Adrenal gland (tissue), 12 donors: ENCODE measurements around the gene FEM1A. TPM values are rescaled to one million over a fixed set of nuclear protein-coding genes. Genes with fewer than 3 reads are reported as not detected.
"Not testable (repeated sequence)": the region's sequence is repeated elsewhere in the genome, so short reads cannot be mapped to it uniquely, and the experiment has no call there.

ENCODE experiments used
- DNase-seq, 7 donors: peaks; one replicate each; pipeline ENCODE4 v3.0.0-alpha.2; 2019 to 2020
- H3K27ac ChIP-seq, 5 donors: fragments of 200-600 bp; sonication (generic) in 4 of 5; 1 replicate in 3 of 5; 2 replicates in 2 of 5; pipeline versions ENCODE4 v1.5.1 to v1.8.0; 2016 to 2020; ENCODE audit warnings: mild to moderate bottlenecking in 1 of 5
- H3K27me3 ChIP-seq: fragments of 200-600 bp; 2 replicates; pipeline ENCODE4 v1.8.0; 2021
- H3K36me3 ChIP-seq, 2 donors: fragments of 200-600 bp; replicated peaks in 1 of 2; 1 replicate in 1 of 2; 2 replicates in 1 of 2; pipeline versions ENCODE4 v1.5.1 to v1.8.0; 2018 to 2022
- H3K4me1 ChIP-seq, 2 donors: fragments of 200-600 bp; replicated peaks in 1 of 2; 1 replicate in 1 of 2; 2 replicates in 1 of 2; pipeline versions ENCODE4 v1.5.1 to v1.8.0; 2018 to 2021
- H3K4me3 ChIP-seq, 4 donors: fragments of 200-600 bp; sonication (generic) in 3 of 4; one replicate each; pipeline ENCODE4 v1.5.1; 2016 to 2018
- H3K9me3 ChIP-seq, 3 donors: fragments of 200-600 bp; sonication (generic) in 1 of 3; replicated peaks in 1 of 3; 1 replicate in 2 of 3; 2 replicates in 1 of 3; pipeline versions ENCODE4 v1.5.1 to v1.8.0; 2016 to 2021
- POLR2A ChIP-seq, 2 donors: fragments of 450-650 bp; IDR thresholded peaks; one replicate each; pipeline ENCODE4 v1.6.1; 2017; ENCODE audit warnings: antibody characterized with exemption in 2 of 2, mild to moderate bottlenecking in 2 of 2, moderate library complexity in 1 of 2
- WGBS, 4 donors: extraction: QIAGEN DNeasy Blood & Tissue Kit in 2 of 4; methylation state at CpG; one replicate each; pipeline versions ENCODE4 v1.1.5 to v1.1.7; 2013 to 2017; 5-methylcytosine and 5-hydroxymethylcytosine counted together
- intact Hi-C, 2 donors: fragments of 100-400 bp; cut with DNase I; formaldehyde crosslinking; loops; one replicate each; pipeline versions ENCODE4 v1.14.1 to v1.15.0; 2022 to 2023
- polyA plus RNA-seq, 3 donors: library from polyadenylated mRNA; stranded (reverse); fragments of 200-250 nt in 2 of 3; fragments of 350-450 nt in 1 of 3; fragmentation: Illumina TruSeq in 1 of 3; extraction: RNeasy Lipid Tissue Mini Kit (QIAGEN cat#74804) in 1 of 3; gene quantifications; one replicate each; pipeline ENCODE4 v1.2.3, GENCODE V29; 2013 to 2014
- total RNA-seq, 9 donors: library from RNA; depleted of rRNA in 4 of 9; stranded (reverse); fragments of >200 nt in 4 of 9; fragments of 120-200 nt in 1 of 9; fragmentation: NEBNext Ultra II Directional in 1 of 9; extraction: Animal tissue kit (Norgen Biotek cat#: 25700) in 1 of 9; gene quantifications; one replicate each; pipeline versions ENCODE4 v1.1.0 to v1.2.4, GENCODE V29; 2013 to 2023
- TF ChIP-seq, protein P1 (sequence below), 6 experiments: fragments of 450-650 bp in 4 of 6; fragments of 200-600 bp in 2 of 6; sonication (generic) in 1 of 6; IDR thresholded peaks; 1 replicate in 5 of 6; 2 replicates in 1 of 6; pipeline versions ENCODE4 v1.5.1 to v1.8.0; 2016 to 2021; ENCODE audit warnings: antibody characterized with exemption in 6 of 6, mild to moderate bottlenecking in 2 of 6, moderate library complexity in 1 of 6
- donor health status: healthy with polysubstance abuse.
- donor health status: Bipolar disorder and iron deficiency.
- donor health status: DM: yes; HTN: yes; CAD: no.
- donor health status: DM: no; HTN: no; CAD: no.
- donor health status: DM: no; HTN: no; CAD: no.
- donor health status: DM: yes; HTN: yes; CAD: no.

The FEM1A gene
- total and polyA plus RNA-seq, 12 donors, result 3.6 to 25.8 (median 13.3) TPM

DNA sequence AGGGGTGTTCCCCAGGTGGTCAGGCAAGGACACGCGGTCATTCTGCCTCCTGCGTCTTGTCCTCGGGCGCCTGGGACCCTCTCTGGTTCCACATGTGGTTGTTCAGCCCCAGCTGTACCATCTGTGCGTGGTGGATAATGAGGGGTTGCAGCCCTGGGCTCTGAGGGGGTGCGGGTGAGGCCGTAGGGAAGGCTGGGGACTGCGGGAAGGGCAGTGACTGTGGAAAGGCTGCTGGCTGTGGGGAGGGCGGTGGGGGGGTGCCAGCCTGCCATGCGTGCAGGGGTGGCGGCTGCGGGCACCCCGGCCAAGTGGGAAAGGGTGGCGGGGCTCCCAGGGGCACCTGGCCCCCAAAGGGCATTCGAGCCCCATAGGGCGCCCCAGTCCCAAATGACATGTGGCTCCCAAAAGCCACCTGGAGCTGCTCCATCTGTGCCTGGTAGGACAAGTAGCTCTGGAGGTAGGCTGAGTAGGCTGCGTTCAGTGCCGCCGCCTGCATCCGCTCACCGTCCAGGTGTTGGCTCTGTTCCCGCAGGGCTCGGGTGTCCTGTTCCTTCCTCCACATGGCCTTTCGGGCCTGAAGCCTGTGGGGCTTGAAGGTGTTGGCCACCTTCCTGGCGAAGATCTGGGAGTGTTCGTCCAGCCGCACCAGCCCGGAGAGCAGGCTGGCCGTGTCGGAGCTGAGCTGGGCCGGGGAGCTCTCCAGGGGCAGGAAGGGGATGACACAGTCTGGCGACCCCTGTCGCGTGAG lies 24.8 kb downstream of the FEM1A start:
- H3K27me3 ChIP-seq, result no peaks in the 10 kb centered on the region
- H3K9me3 ChIP-seq, result no peaks in the 10 kb centered on the region
- WGBS, 4 donors, result 93 to 95% (median 94%) methylated on average over 21 to 35 of the region's 35 CpGs
- peak overlapping the region in 1 of 4 donors; percentile 35 for H3K4me3 ChIP-seq
- TF ChIP-seq POLR2A (IDR thresholded peaks at IDR 0.05), result no peak
- peak overlapping the region in 1 of 5 donors; percentile 46 for H3K27ac ChIP-seq
- DNase-seq, result no peak
- intact Hi-C loops, result no loop called here
- H3K36me3 ChIP-seq, result peaks cover 0 to 17% of the 10 kb centered on the region in 2 donors
- H3K4me1 ChIP-seq, result peaks cover 6 to 11% of the 10 kb centered on the region in 2 donors

DNA sequence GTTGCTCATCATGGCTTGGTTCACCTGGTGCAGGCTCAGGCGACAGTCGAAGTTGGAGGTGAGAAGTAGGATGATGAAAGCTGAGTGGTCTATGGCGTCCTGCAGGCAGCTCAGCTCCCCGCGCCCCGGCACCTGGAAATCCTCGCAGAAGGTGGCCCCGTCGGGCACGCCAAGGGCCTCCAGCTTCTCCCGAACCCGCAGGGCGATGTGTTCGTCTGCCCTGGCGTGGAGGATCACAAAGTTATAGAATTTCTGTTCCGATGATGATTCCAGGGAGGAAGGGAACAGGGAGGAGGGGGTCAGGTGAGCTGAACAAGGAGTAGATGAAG lies 25.4 kb downstream of the FEM1A start:
- Histone ChIP-seq H3K27ac (no peak overlapping the region), H3K27me3 (no peaks in the 10 kb centered on the region), H3K36me3 (peaks cover 0 to 17% of the 10 kb centered on the region in 2 donors), H3K4me1 (peaks cover 6 to 11% of the 10 kb centered on the region in 2 donors), H3K4me3 (no peak overlapping the region), H3K9me3 (no peaks in the 10 kb centered on the region)
- DNase-seq, result no peak
- TF ChIP-seq, protein P1, sequence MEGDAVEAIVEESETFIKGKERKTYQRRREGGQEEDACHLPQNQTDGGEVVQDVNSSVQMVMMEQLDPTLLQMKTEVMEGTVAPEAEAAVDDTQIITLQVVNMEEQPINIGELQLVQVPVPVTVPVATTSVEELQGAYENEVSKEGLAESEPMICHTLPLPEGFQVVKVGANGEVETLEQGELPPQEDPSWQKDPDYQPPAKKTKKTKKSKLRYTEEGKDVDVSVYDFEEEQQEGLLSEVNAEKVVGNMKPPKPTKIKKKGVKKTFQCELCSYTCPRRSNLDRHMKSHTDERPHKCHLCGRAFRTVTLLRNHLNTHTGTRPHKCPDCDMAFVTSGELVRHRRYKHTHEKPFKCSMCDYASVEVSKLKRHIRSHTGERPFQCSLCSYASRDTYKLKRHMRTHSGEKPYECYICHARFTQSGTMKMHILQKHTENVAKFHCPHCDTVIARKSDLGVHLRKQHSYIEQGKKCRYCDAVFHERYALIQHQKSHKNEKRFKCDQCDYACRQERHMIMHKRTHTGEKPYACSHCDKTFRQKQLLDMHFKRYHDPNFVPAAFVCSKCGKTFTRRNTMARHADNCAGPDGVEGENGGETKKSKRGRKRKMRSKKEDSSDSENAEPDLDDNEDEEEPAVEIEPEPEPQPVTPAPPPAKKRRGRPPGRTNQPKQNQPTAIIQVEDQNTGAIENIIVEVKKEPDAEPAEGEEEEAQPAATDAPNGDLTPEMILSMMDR (IDR thresholded peaks at IDR 0.05), result no peak
- no peak for TF ChIP-seq POLR2A (IDR thresholded peaks at IDR 0.05)
- intact Hi-C loops, result no loop called here
- 89 to 96% (median 96%) methylated on average over 16 of the region's 16 CpGs for WGBS, 4 donors

DNA sequence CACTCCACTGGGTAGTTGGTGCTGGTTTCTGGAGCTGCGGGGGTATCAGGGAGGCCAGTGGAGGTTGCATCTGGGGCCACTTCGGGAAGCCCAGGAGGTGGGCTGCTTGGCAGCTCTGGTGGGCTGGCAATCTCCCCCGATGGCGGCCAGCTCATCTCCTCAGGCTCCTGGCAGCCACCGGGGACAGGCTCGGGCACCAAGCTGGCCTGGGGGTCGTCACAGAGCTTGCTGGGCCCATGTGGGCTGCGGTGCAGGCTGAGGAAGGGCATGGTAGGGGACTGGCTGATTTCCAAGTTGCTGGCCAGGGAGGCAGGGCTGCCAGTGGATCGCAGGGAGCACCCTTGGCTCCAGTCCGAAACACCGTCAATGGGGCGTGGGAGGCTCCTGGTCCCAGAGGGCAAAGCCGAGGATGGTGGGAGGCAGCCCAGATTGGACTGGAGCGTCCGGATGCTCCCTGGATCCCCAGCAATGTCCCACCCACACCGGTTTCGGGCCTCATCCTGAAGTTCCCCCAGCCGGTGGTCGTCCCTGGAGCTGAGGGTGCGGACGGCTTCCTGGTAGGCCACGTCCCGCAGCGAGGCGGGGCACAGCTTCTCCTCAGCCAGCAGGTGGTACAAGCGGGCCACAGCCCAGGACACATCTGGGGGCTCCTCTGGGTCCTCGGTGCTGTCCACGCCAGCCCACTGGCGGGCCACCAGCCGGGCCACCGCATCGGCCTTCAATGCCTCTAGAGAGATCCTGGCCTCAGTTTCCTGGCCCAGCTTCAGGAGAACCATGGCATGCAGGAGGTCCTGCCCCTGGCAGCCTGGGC lies 26.1 kb downstream of the FEM1A start:
- Histone ChIP-seq H3K4me1 (peaks cover 6 to 8% of the 10 kb centered on the region in 2 donors), H3K36me3 (peaks cover 0 to 17% of the 10 kb centered on the region in 2 donors), H3K9me3 (no peaks in the 10 kb centered on the region), H3K27ac (no peak overlapping the region), H3K4me3 (no peak overlapping the region), H3K27me3 (no peaks in the 10 kb centered on the region)
- TF ChIP-seq POLR2A (IDR thresholded peaks at IDR 0.05), result no peak
- WGBS, 4 donors, result 83 to 100% (median 94%) methylated on average over 3 to 32 of the region's 32 CpGs
- no peak for DNase-seq
- intact Hi-C loops, result no loop called here

DNA sequence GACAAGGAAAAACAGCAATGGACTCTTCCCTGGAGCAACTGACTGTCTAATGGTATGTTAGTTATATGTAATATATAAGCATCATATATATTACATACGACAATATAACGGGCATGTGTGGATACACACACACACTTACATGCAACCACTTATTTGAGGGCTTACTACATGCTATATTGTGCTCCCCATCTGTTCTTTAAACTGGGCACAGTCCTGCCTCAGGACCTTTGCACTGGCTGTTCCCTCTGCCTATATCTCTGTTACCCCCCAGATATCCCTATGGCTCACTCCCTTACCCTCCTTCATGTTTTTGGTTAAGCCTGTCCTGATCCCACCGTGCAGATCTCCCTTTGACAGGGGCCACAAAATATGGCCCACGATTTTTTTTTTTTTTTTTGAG lies 29.7 kb downstream of the FEM1A start:
- intact Hi-C loops, result no loop called here
- 69 to 95% (median 93%) methylated on average over 4 of the region's 4 CpGs for WGBS, 4 donors
- Histone ChIP-seq H3K4me3 (no peak overlapping the region), H3K36me3 (peaks cover 0 to 17% of the 10 kb centered on the region in 2 donors), H3K9me3 (no peaks in the 10 kb centered on the region), H3K27ac (no peak overlapping the region), H3K27me3 (no peaks in the 10 kb centered on the region), H3K4me1 (no peaks in the 10 kb centered on the region)
- no peak for TF ChIP-seq POLR2A (IDR thresholded peaks at IDR 0.05)
- TF ChIP-seq, protein P1 (IDR thresholded peaks at IDR 0.05), result no peak
- no peak for DNase-seq

DNA sequence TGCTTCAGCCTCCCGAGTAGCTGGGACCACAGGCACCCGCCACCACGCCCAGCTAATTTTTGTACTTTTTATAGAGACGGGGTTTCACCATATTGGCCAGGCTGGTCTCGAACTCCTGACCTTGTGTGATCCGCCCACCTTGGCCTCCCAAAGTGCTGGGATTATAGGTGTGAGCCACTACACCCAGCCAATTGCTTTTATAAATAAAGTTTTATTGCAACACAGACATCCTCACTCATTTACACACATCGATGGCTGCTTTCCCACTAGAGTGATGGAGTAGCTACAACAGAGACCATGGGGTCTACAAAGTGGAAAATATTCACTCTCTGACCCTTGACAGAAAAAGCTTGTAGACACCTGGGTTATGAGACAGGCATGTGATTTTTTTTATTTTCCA lies 30.8 kb downstream of the FEM1A start:
- H3K27me3 ChIP-seq, H3K4me1 ChIP-seq, DNase-seq, H3K36me3 ChIP-seq, intact Hi-C loops, H3K27ac ChIP-seq, H3K4me3 ChIP-seq, H3K9me3 ChIP-seq: not testable (repeated sequence)
- WGBS, 4 donors, result 94 to 97% (median 96%) methylated on average over 7 of the region's 7 CpGs
